BE2C (cell line): ENCODE measurements around the gene SNX3.
"Not testable (repeated sequence)": the region's sequence is repeated elsewhere in the genome, so short reads cannot be mapped to it uniquely, and the experiment has no call there.

Source experiments
- DNase-seq: peaks from one replicate; pipeline ENCODE4 v3.0.0-alpha.2; 2020
- H3K27me3 ChIP-seq: fragments of 250-450 bp; sonication (Bioruptor Pico); 2 replicates; pipeline ENCODE4 v1.5.1; 2020; ENCODE audit warnings: mild to moderate bottlenecking
- H3K36me3 ChIP-seq: fragments of 250-450 bp; sonication (Bioruptor Pico); 2 replicates; pipeline ENCODE4 v1.5.1; 2020; ENCODE audit warnings: mild to moderate bottlenecking
- H3K4me1 ChIP-seq: fragments of 250-450 bp; sonication (Bioruptor Pico); 2 replicates; pipeline ENCODE4 v1.5.1; 2020
- H3K4me3 ChIP-seq: 2 replicates; pipeline ENCODE4 v1.5.1; 2011; ENCODE audit warnings: low read depth, low read length
- H3K9me3 ChIP-seq: fragments of 250-450 bp; sonication (Bioruptor Pico); 2 replicates; pipeline ENCODE4 v1.5.1; 2020
- CTCF ChIP-seq: IDR thresholded peaks from 2 replicates; pipeline ENCODE4 v1.5.1; 2012; ENCODE audit warnings: mild to moderate bottlenecking, low read depth, low read length

SNX3 gene

GRCh38 chr6:108294727-108295625 lies 34.1 kb upstream of the SNX3 start, which contains the start of gene AFG1L:
TSS of gene AFG1L (plus strand) at chr6:108295054. CDS start at chr6:108295080, 26 bp downstream.
- TF ChIP-seq CTCF = no peak
- H3K27me3 ChIP-seq = no peaks in the 10 kb centered on the region
- no peaks in the 10 kb centered on the region for H3K9me3 ChIP-seq
- H3K4me3 ChIP-seq = peak within 1 kb of the TSS; percentile 98
- no peaks in the 10 kb centered on the region for H3K4me1 ChIP-seq
- DNase-seq = peak; percentile 94
- H3K36me3 ChIP-seq = no peaks in the 10 kb centered on the region

GRCh38 chr6:108294297-108294726 lies 33.5 kb upstream of the SNX3 start:
- Histone ChIP-seq H3K36me3 (no peaks in the 10 kb centered on the region), H3K27me3 (no peaks in the 10 kb centered on the region), H3K4me3 (peak overlapping the region; percentile 98), H3K9me3 (no peaks in the 10 kb centered on the region), H3K4me1 (no peaks in the 10 kb centered on the region)
- TF ChIP-seq CTCF = no peak
- DNase-seq = no peak

GRCh38 chr6:108293527-108294296 lies 32.9 kb upstream of the SNX3 start:
- Histone ChIP-seq H3K9me3 (no peaks in the 10 kb centered on the region), H3K27me3 (no peaks in the 10 kb centered on the region), H3K4me1 (no peaks in the 10 kb centered on the region), H3K4me3 (peak overlapping the region; percentile 98), H3K36me3 (no peaks in the 10 kb centered on the region)
- DNase-seq = no peak
- no peak for TF ChIP-seq CTCF

GRCh38 chr6:108292561-108292960 lies 31.7 kb upstream of the SNX3 start:
- H3K9me3 ChIP-seq, DNase-seq, H3K36me3 ChIP-seq, H3K4me3 ChIP-seq, H3K4me1 ChIP-seq, H3K27me3 ChIP-seq: not testable (repeated sequence)

GRCh38 chr6:108291091-108291490 lies 30.3 kb upstream of the SNX3 start:
- Histone ChIP-seq H3K27me3 (no peaks in the 10 kb centered on the region), H3K4me3 (no peak overlapping the region), H3K9me3 (no peaks in the 10 kb centered on the region), H3K4me1 (no peaks in the 10 kb centered on the region), H3K36me3 (no peaks in the 10 kb centered on the region)
- DNase-seq = no peak
- TF ChIP-seq CTCF = no peak

GRCh38 chr6:108288742-108289141 lies 27.9 kb upstream of the SNX3 start:
- Histone ChIP-seq H3K36me3 (no peaks in the 10 kb centered on the region), H3K27me3 (no peaks in the 10 kb centered on the region), H3K9me3 (no peaks in the 10 kb centered on the region), H3K4me1 (no peaks in the 10 kb centered on the region), H3K4me3 (no peak overlapping the region)
- DNase-seq = no peak
- TF ChIP-seq CTCF = no peak
